ENCODE measurements around the gene GNAI3.

- TF ChIP-seq BHLHE40 (IDR thresholded peaks at IDR 0.05; ENCODE audit: borderline replicate concordance) (no peak), PKNOX1 (IDR thresholded peaks at IDR 0.05) (no peak), FOXM1 (IDR thresholded peaks at IDR 0.05; ENCODE audit: borderline replicate concordance) (no peak), FOXK2 (IDR thresholded peaks at IDR 0.05) (no peak), ELF4 (IDR thresholded peaks at IDR 0.05) (no peak), TARDBP (IDR thresholded peaks at IDR 0.05) (no peak), SP1 (IDR thresholded peaks at IDR 0.05) (no peak), FOXA1 (IDR thresholded peaks at IDR 0.05) (no peak), ZNF384 (IDR thresholded peaks at IDR 0.05) (no peak)
Observed at GRCh38 chr1:109620401-109620791, 72.0 kb downstream of the GNAI3 start.
